ENCODE results near the gene NOTCH4.

DNA sequence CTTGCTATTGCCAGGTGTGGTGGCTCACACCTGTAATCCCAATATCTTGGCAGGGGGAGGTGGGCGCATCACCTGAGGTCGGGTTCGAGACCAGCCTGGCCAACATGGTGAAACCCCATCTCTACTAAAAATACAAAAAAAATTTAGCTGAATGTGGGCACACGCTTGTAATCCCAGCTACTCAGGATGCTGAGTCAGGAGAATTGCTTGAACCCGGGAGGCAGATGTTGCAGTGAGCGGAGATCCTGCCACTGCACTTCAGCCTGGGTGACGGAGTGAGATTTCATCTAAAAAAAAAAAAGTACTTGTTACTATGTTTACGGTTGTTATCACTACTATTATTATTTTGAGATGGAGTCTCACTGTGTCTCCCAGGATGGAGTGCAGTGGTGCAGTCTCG is 67.0 kb downstream of the NOTCH4 start:
- TF ChIP-seq, protein P1, sequence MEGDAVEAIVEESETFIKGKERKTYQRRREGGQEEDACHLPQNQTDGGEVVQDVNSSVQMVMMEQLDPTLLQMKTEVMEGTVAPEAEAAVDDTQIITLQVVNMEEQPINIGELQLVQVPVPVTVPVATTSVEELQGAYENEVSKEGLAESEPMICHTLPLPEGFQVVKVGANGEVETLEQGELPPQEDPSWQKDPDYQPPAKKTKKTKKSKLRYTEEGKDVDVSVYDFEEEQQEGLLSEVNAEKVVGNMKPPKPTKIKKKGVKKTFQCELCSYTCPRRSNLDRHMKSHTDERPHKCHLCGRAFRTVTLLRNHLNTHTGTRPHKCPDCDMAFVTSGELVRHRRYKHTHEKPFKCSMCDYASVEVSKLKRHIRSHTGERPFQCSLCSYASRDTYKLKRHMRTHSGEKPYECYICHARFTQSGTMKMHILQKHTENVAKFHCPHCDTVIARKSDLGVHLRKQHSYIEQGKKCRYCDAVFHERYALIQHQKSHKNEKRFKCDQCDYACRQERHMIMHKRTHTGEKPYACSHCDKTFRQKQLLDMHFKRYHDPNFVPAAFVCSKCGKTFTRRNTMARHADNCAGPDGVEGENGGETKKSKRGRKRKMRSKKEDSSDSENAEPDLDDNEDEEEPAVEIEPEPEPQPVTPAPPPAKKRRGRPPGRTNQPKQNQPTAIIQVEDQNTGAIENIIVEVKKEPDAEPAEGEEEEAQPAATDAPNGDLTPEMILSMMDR (IDR thresholded peaks at IDR 0.05; ENCODE audit: low read depth, low read length): no peak
- no peak for TF ChIP-seq EZH2phosphoT487 (IDR thresholded peaks at IDR 0.05; ENCODE audit: low read depth)
